SK-N-SH treated with all-trans-retinoic acid at 6 μM for 48 hours (cell line): Measurements from ENCODE around the gene ERVV-1.

Experiments used
- ATAC-seq: fragments of 200-7000 bp; cut with Tn5 transposase; 3 replicates; pipeline ENCODE4 v1.9.1; 2020; ENCODE audit warnings: mild to moderate bottlenecking, moderate library complexity
- ARNTL ChIP-seq: fragments of 450-650 bp; formaldehyde crosslinking; IDR thresholded peaks from 2 replicates; pipeline ENCODE4 v1.5.0; 2020; ENCODE audit warnings: low read depth, mild to moderate bottlenecking, moderate library complexity, borderline replicate concordance
- BACH2 ChIP-seq: fragments of 250-450 bp; sonication (Bioruptor Pico); IDR thresholded peaks from 2 replicates; pipeline ENCODE4 v1.9.0; 2021; ENCODE audit warnings: mild to moderate bottlenecking, borderline replicate concordance
- CSDC2 ChIP-seq: fragments of 250-450 bp; sonication (Bioruptor Pico); IDR thresholded peaks from 2 replicates; pipeline ENCODE4 v1.5.0; 2020; ENCODE audit warnings: mild to moderate bottlenecking, moderate library complexity
- ESRRG ChIP-seq: fragments of 250-450 bp; sonication (Bioruptor Pico); IDR thresholded peaks from 2 replicates; pipeline ENCODE4 v1.6.1; 2021; ENCODE audit warnings: mild to moderate bottlenecking
- GLIS3 ChIP-seq: fragments of 250-450 bp; sonication (Bioruptor Pico); IDR thresholded peaks from 2 replicates; pipeline ENCODE4 v1.5.0; 2020; ENCODE audit warnings: mild to moderate bottlenecking, moderate library complexity
- ISL1 ChIP-seq: fragments of 250-450 bp; sonication (Bioruptor Pico); IDR thresholded peaks from 2 replicates; pipeline ENCODE4 v2.1.2; 2022; ENCODE audit warnings: mild to moderate bottlenecking, moderate library complexity
- OSR1 ChIP-seq: fragments of 250-450 bp; sonication (Bioruptor Pico); IDR thresholded peaks from 2 replicates; pipeline ENCODE4 v1.8.0; 2022; ENCODE audit warnings: moderate library complexity, mild to moderate bottlenecking, inconsistent platforms
- PPARA ChIP-seq: fragments of 250-450 bp; sonication (Bioruptor Pico); IDR thresholded peaks from 2 replicates; pipeline ENCODE4 v1.5.0; 2020; ENCODE audit warnings: mild to moderate bottlenecking, borderline replicate concordance
- RARB ChIP-seq: fragments of 250-450 bp; sonication (Bioruptor Pico); IDR thresholded peaks from 2 replicates; pipeline ENCODE4 v1.8.0; 2021; ENCODE audit warnings: mild to moderate bottlenecking, moderate library complexity
- SNAI2 ChIP-seq: fragments of 250-450 bp; sonication (Bioruptor Pico); IDR thresholded peaks from 2 replicates; pipeline ENCODE4 v1.5.0; 2020; ENCODE audit warnings: mild to moderate bottlenecking, moderate library complexity
- TCF4 ChIP-seq: fragments of 250-450 bp; sonication (Bioruptor Pico); IDR thresholded peaks from 2 replicates; pipeline ENCODE4 v1.8.0; 2021; ENCODE audit warnings: mild to moderate bottlenecking, moderate library complexity, borderline replicate concordance
- TOX ChIP-seq: fragments of 250-450 bp; sonication (Bioruptor Pico); IDR thresholded peaks from 2 replicates; pipeline ENCODE4 v1.8.0; 2021; ENCODE audit warnings: mild to moderate bottlenecking, moderate library complexity, borderline replicate concordance
- ZFP3 ChIP-seq: fragments of 250-450 bp; sonication (Bioruptor Pico); IDR thresholded peaks from 2 replicates; pipeline ENCODE4 v1.5.0; 2020; ENCODE audit warnings: mild to moderate bottlenecking, moderate library complexity
- ZFP30 ChIP-seq: fragments of 450-650 bp; formaldehyde crosslinking; IDR thresholded peaks from 2 replicates; pipeline ENCODE4 v1.5.0; 2022; ENCODE audit warnings: mild to moderate bottlenecking, moderate library complexity
- ZNF565 ChIP-seq: fragments of 450-650 bp; formaldehyde crosslinking; conservative IDR thresholded peaks from 2 replicates; pipeline ENCODE4 v1.5.0; 2020; ENCODE audit warnings: low read depth, mild to moderate bottlenecking, moderate library complexity
- ZNF70 ChIP-seq: fragments of 450-650 bp; formaldehyde crosslinking; IDR thresholded peaks from 2 replicates; pipeline ENCODE4 v1.5.0; 2020; ENCODE audit warnings: mild to moderate bottlenecking, moderate library complexity
- ZNF8 ChIP-seq: fragments of 450-650 bp; formaldehyde crosslinking; IDR thresholded peaks from 2 replicates; pipeline ENCODE4 v1.5.0; 2020; ENCODE audit warnings: mild to moderate bottlenecking, moderate library complexity
- TF ChIP-seq, protein P1 (sequence below): fragments of 250-450 bp; sonication (Bioruptor Pico); IDR thresholded peaks from 2 replicates; pipeline ENCODE4 v1.8.0; 2021; ENCODE audit warnings: low read depth, mild to moderate bottlenecking, moderate library complexity, borderline replicate concordance
- TF ChIP-seq, protein P2 (sequence below): fragments of 250-450 bp; sonication (Bioruptor Pico); IDR thresholded peaks from 2 replicates; pipeline ENCODE4 v1.8.0; 2020; ENCODE audit warnings: mild to moderate bottlenecking, moderate library complexity, borderline replicate concordance
- TF ChIP-seq, protein P3 (sequence below): fragments of 250-450 bp; sonication (Bioruptor Pico); IDR thresholded peaks from 2 replicates; pipeline ENCODE4 v1.5.1; 2020; ENCODE audit warnings: low read depth, mild to moderate bottlenecking, moderate library complexity
- TF ChIP-seq, protein P4 (sequence below): fragments of 250-450 bp; sonication (Bioruptor Pico); IDR thresholded peaks from 2 replicates; pipeline ENCODE4 v1.5.1; 2021; ENCODE audit warnings: mild to moderate bottlenecking, moderate library complexity
- TF ChIP-seq, protein P5 (sequence below): fragments of 250-450 bp; sonication (Bioruptor Pico); IDR thresholded peaks from 2 replicates; pipeline ENCODE4 v1.5.0; 2020; ENCODE audit warnings: mild to moderate bottlenecking, moderate library complexity

ERVV-1 gene

DNA sequence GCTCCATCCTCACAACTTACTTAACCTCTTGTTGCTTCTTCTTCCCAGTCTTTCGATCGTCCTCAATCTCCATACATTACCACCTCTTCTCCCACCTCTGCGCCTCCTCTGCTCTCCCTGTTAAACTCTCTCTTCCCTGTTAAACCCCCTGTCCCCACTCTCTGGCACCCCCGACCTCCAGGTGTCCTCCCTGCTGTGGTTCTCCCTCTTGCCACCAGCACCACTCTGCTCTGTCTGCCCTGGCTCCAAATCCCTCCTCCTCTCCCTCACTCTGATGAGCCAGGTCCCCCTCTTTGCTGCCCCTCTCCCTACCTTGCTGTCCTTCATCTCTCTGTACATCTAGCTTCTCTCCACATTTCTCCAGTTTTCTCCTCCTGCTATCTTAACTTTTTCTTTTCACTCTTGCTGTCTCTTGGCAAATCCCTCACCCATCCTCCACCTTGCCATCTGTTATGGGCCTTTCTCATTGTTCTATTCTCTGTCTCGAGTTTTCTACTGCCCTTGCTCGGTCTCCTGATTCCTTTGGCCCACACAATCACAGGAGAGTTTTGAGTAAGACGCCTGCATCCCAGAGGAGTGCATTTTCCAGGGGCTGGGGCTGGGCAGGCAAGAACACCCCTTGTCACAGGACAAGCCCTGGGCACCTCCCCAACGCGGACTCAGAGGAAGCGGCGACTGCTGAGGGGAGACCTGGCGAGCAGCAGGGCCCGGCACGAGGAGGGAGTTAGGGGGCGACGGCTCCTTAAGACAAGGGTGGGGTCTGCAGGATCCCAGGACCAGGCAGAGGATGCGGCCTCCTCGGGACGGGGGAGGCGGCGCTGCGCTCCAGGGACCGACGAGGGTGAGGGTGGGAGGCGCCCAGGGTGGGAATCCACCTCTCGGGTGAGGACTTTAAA is 21.4 kb upstream of the ERVV-1 start:
- TF ChIP-seq RARB (CRISPR knock-in tag) (no peak), TCF4 (no peak), ZNF565 (CRISPR knock-in tag) (no peak), OSR1 (CRISPR knock-in tag) (no peak), PPARA (no peak)
- TF ChIP-seq, protein P1, sequence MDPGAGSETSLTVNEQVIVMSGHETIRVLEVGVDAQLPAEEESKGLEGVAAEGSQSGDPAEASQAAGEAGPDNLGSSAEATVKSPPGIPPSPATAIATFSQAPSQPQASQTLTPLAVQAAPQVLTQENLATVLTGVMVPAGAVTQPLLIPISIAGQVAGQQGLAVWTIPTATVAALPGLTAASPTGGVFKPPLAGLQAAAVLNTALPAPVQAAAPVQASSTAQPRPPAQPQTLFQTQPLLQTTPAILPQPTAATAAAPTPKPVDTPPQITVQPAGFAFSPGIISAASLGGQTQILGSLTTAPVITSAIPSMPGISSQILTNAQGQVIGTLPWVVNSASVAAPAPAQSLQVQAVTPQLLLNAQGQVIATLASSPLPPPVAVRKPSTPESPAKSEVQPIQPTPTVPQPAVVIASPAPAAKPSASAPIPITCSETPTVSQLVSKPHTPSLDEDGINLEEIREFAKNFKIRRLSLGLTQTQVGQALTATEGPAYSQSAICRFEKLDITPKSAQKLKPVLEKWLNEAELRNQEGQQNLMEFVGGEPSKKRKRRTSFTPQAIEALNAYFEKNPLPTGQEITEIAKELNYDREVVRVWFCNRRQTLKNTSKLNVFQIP = no peak
- TF ChIP-seq, protein P2, sequence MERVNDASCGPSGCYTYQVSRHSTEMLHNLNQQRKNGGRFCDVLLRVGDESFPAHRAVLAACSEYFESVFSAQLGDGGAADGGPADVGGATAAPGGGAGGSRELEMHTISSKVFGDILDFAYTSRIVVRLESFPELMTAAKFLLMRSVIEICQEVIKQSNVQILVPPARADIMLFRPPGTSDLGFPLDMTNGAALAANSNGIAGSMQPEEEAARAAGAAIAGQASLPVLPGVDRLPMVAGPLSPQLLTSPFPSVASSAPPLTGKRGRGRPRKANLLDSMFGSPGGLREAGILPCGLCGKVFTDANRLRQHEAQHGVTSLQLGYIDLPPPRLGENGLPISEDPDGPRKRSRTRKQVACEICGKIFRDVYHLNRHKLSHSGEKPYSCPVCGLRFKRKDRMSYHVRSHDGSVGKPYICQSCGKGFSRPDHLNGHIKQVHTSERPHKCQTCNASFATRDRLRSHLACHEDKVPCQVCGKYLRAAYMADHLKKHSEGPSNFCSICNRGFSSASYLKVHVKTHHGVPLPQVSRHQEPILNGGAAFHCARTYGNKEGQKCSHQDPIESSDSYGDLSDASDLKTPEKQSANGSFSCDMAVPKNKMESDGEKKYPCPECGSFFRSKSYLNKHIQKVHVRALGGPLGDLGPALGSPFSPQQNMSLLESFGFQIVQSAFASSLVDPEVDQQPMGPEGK (CRISPR knock-in tag) = no peak
- TF ChIP-seq, protein P3, sequence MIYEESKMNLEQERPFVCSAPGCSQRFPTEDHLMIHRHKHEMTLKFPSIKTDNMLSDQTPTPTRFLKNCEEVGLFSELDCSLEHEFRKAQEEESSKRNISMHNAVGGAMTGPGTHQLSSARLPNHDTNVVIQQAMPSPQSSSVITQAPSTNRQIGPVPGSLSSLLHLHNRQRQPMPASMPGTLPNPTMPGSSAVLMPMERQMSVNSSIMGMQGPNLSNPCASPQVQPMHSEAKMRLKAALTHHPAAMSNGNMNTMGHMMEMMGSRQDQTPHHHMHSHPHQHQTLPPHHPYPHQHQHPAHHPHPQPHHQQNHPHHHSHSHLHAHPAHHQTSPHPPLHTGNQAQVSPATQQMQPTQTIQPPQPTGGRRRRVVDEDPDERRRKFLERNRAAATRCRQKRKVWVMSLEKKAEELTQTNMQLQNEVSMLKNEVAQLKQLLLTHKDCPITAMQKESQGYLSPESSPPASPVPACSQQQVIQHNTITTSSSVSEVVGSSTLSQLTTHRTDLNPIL (CRISPR knock-in tag) = no peak
- ATAC-seq = no peak

DNA sequence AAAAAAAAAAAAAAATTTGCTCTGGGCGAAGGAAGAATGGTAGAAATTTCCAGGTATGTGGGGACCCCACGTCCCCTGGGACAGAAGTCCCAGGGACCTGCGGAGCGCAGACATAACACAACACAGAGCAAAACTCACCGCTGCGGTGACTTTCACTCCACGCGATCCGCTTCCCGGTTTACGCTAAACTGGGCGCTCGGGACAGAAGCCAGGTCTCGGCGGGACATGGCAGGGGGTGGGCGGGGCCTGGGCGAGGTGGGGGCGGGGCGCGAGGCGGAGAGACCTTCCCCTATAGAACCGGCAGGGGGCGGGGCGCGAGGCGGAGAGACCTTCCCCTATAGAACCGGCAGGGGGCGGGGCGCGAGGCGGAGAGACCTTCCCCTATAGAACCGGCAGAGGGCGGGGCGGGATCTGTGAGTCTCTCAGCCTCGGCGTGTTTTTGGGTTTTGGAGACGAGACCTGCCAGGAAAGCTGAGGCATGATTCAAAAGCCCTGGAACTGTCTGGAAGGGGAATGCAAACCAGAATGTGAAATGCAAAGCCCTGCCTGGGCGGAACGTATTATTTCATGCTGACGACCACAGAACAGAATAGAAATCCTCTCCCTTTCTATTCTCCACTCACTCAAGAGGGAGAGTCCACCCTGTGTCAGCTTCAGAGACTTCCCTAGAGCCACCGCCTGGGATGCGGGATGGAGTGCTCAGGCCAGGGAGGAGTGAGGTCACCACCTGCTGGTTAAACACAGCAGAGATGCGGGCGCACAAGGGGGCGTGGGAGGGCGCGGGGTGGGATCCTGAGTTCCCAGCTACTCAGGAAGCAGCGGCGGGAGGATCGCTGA is 20.2 kb upstream of the ERVV-1 start:
- peak; percentile 83 for ATAC-seq
- no peak for TF ChIP-seq ZNF8 (CRISPR knock-in tag)
- no peak for TF ChIP-seq TOX
- TF ChIP-seq ESRRG (CRISPR knock-in tag) = no peak

DNA sequence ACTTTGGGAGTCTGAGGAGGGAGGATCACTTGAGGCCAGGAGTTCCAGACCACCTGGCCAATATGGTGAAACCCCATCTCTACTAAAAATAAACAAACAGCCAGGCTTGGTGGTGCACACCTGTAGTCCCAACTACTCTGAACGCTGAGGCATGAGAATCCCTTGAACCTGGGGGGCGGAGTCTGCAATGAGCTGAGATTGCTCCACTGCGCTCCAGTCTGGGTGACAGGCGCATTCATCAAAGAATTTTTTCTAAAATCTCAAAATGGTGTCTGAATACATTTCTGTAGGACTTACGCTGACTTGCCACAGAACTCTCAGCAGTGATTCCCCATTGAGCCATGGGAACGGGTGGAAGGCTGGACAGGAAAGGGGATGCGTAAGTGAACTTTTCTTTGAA is 18.0 kb upstream of the ERVV-1 start:
- TF ChIP-seq CSDC2 (CRISPR knock-in tag) = no peak
- TF ChIP-seq, protein P2 (CRISPR knock-in tag) = no peak
- TF ChIP-seq ZFP3 (CRISPR knock-in tag) = no peak
- TF ChIP-seq ESRRG (CRISPR knock-in tag) = no peak
- TF ChIP-seq ZNF70 (CRISPR knock-in tag) = no peak
- no peak for TF ChIP-seq ZNF8 (CRISPR knock-in tag)
- no peak for TF ChIP-seq ARNTL (CRISPR knock-in tag)
- TF ChIP-seq, protein P1 = no peak
- TF ChIP-seq GLIS3 (CRISPR knock-in tag) = no peak
- no peak for TF ChIP-seq BACH2 (CRISPR knock-in tag)
- no peak for TF ChIP-seq PPARA
- TF ChIP-seq ISL1 (CRISPR knock-in tag) = no peak
- TF ChIP-seq ZFP30 (CRISPR knock-in tag) = no peak
- TF ChIP-seq OSR1 (CRISPR knock-in tag) = no peak
- TF ChIP-seq, protein P4, sequence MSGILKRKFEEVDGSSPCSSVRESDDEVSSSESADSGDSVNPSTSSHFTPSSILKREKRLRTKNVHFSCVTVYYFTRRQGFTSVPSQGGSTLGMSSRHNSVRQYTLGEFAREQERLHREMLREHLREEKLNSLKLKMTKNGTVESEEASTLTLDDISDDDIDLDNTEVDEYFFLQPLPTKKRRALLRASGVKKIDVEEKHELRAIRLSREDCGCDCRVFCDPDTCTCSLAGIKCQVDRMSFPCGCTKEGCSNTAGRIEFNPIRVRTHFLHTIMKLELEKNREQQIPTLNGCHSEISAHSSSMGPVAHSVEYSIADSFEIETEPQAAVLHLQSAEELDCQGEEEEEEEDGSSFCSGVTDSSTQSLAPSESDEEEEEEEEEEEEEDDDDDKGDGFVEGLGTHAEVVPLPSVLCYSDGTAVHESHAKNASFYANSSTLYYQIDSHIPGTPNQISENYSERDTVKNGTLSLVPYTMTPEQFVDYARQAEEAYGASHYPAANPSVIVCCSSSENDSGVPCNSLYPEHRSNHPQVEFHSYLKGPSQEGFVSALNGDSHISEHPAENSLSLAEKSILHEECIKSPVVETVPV (CRISPR knock-in tag) = no peak
- no peak for TF ChIP-seq TOX
- TF ChIP-seq, protein P5, sequence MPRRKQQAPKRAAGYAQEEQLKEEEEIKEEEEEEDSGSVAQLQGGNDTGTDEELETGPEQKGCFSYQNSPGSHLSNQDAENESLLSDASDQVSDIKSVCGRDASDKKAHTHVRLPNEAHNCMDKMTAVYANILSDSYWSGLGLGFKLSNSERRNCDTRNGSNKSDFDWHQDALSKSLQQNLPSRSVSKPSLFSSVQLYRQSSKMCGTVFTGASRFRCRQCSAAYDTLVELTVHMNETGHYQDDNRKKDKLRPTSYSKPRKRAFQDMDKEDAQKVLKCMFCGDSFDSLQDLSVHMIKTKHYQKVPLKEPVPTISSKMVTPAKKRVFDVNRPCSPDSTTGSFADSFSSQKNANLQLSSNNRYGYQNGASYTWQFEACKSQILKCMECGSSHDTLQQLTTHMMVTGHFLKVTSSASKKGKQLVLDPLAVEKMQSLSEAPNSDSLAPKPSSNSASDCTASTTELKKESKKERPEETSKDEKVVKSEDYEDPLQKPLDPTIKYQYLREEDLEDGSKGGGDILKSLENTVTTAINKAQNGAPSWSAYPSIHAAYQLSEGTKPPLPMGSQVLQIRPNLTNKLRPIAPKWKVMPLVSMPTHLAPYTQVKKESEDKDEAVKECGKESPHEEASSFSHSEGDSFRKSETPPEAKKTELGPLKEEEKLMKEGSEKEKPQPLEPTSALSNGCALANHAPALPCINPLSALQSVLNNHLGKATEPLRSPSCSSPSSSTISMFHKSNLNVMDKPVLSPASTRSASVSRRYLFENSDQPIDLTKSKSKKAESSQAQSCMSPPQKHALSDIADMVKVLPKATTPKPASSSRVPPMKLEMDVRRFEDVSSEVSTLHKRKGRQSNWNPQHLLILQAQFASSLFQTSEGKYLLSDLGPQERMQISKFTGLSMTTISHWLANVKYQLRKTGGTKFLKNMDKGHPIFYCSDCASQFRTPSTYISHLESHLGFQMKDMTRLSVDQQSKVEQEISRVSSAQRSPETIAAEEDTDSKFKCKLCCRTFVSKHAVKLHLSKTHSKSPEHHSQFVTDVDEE (CRISPR knock-in tag) = no peak
- no peak for TF ChIP-seq SNAI2 (CRISPR knock-in tag)
- no peak for TF ChIP-seq RARB (CRISPR knock-in tag)
- ATAC-seq = no peak
